GM18873 (cell line): ENCODE measurements around the gene PNPLA2.

Experiments used
- ATAC-seq: cut with Tn5 transposase; IDR thresholded peaks from one replicate; pipeline ENCODE4 v1.9.1; 2021; ENCODE audit warnings: mild to moderate bottlenecking, moderate library complexity, moderate number of reproducible peaks; ENCODE audit not compliant: unreplicated experiment, low FRiP score

Gene PNPLA2

DNA sequence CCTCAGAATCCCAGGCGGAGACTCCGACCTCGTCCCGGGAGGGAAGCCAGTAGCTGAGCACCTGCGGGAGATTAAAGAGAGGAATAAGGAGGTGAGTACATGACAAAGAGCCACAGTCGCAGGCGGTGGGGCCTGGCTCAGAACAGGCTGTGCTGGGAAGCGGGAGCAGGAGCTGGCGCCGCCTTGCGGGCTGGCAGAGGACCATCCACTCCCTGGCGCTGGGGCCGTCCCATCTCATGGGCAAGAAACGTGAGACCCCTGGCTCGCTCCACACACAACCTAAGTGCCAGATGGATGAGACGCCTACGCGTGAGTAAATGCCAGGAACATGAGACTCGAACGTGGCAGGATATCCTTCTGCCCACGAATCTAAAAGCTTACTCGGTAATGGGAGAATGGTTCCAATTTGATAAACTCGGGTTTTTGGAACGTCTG is 35.1 kb upstream of the PNPLA2 start:
- no peak for ATAC-seq

DNA sequence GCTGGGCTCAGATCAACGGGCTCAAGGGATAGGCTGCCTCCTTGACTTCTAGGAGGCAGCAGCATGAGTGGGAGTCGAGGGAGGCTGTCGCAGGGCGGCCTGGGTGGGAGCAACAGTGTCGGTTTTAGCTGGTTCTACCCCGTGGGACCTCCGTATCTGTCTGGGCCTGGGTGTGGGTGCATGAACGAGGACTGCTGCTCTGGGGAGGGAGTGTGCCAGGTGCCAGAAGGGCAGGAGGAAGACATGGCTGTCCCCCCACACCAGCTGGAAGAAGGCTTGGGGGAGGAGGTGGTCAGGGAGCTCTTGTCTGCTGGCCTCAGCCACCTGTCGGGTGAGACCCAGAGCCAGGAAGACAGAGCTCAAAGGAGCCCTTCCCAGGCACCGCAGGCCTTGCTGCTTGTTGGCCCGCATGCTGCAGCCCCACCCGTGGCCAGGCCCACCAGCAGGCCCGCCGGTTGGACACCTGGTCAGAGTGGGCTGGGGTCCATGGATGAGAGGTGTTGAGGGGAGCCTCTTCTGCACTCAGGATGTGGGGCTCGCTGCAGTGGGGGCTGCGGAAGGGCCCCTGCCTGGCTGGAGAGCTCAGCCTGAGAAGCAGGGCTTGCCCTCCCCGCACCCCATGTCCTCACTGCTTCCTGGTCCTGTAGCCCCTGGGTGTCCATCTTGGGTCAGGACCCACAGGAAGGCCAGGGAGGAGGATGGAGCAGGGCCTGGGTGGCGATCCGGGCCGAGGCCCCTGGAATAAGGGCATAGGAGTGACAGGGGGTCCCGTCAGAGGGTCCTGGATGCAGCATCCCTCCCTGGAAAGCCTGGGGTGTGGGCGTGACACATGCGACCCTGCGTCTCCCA is 32.3 kb upstream of the PNPLA2 start:
- ATAC-seq = no peak

DNA sequence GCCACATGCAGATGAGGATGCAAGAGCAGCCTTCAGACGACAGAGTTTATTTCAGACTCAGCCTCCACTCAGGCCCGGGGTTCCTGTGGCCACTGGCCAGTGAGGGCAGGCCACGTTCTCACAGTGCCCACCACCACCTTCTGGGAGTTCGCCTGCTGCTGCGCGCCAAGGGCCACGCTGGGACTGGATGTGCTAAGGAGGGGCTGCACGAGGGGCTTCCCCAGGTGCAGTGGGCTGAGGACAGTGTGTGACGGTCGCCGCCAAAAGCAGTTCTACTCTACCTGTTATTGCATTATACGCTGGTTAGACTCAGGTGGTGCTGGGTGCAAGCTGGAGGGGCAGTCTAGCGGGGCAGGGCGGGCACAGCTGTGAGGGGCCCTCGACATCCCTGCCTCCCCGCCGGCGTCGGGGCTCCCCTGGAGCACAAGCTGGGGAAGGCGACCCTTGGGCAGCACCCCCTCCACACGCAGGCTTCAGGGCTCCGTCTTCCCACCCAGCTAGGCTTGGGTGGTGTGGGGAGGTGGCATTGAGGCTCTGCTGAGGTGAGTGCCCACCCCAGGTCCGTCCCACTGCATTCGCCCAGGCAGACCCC is 31.5 kb upstream of the PNPLA2 start:
- no peak for ATAC-seq

DNA sequence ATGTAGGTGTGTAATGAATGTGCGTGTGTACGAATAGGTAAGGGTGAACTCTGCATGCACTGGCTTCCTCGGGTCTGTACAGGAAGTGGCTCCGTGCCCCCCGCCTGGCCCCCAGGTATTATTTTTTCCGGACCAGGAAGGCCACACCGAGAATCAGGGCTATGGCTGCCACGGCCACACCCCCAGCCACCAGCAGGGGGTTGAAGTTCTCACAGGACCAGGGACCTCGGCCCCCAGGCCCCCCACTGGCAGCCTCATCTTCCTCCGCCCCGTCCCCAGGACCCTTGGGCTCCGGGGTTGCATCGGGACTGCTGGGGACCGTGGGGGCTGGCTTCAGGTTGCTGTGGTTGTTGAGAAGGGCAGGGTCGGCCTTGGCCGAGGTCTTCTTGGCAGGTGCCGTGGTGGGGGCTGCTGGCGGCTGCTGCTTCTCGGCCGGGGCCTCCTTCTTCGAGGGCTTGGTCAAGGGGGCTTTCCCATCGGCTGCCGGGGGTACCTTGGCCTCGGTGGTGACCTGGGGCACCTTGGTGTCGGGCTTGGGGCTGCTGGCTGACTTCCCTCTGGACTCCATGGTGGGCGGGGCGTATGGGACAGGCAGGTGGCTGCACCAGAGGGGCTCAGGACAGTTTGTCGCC is 30.6 kb upstream of the PNPLA2 start:
- no peak for ATAC-seq

DNA sequence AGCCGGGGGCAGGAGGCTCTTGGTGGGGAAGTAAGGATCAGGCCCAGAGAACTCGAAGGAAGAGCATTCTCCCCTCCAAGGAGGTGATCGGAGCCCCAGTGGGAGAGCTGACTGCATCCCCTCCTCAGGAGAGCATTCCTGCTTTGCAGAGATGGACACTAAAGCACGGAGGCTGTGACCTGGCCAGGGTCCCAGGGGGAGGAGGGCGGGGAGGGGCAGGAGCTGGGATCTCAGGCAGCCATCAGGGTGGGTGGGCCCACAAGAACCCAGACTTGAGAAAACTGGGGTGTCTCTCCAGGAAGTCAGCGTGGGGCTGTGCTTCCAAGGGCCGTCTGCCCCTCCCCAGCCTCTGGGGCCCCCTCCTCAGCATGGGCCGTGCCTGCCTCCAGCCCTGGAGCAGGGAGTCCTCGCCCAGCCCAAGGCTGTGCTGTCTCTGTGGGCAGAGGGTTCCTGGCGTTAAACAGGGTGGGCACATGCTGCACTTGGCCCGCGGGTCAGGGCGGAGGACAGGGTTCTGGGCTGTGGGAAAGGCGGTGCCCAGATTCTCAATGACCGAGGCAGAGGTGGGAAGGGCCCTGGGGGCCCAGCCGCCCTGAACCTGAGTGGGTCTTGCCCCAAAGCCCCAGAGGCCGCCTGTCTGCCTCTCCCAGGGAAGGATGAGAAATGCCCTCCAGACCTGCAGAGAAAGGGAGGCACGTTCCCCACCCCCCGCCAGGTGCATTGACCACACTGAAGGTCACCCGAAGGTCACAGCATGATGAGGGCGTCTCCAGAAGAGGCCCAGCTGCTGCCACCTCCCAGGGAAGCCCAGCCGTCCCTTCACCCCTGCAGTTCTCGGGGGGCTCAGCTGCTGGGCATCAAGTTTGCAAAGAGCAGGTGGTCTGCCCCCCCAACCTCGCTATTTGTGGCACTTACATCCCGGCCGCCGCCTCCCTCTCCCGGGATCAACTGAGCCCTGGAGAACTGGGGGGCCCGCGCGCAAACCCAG is 29.5 kb upstream of the PNPLA2 start:
- ATAC-seq = no peak

DNA sequence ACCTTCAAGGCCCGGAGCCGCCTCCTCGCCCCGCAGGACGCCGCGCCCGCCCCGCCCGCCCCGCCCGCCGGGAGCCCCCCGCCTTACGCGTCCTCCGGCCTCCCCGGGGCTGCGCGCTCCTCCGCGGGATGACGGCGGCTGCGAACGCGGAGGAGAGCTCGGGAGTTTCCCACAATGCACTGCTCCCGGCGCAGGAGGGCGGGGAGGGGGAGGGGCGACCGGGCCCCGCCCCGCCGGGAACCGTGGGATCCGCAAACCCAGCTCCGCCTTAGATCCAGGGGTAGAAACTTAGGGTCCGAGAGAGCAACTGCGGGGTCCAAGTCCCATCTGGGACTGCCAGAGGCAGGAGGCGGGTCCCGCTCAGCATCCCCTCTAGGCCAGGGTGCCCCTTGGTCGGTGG is 28.8 kb upstream of the PNPLA2 start, which contains the start of gene CEND1:
CEND1 (minus strand) TSS at position 148 of the 400 bp plus-strand sequence. CDS start 1,514 bp downstream, outside the sequence.
- no peak for ATAC-seq

DNA sequence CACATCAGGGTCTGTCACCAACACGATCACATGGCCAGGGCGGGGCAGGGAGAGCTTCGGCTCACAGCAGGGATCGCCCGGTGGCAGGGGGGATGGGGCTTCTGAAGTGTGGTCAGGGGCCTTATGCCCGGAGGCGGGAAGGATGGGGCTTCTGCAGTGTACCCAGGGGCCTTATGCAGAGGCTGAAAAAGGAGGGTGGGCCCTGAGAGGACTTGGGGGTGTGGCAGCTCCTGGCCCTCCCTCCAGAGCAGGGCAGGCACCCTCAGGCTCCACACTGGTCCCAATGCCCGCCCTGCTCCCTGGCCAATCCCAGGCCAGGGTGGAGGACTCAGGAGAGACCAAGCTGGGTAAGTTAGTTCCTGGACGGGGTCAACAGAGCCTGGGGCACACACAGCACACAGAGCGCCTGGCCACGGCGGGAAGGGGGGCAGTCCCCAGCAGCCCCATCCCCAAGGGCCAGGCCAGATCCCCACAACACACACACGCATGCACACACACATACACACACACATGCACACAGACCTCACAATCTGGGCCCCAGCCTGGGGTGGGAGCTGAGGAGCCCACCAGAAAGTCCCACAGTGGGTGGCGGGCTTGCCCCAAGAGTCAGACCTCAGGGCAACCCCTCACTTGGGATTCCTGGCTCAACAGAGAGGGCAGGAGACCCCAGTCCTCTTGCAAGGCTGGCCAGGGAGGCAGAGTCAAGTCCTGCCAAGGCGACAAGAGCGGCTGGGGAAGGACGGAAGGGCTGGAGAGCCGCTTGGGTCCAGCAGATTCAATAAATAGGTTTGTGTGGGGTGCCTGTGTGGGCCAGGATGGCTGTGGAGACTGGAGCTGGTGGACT is 27.8 kb upstream of the PNPLA2 start:
- no peak for ATAC-seq

DNA sequence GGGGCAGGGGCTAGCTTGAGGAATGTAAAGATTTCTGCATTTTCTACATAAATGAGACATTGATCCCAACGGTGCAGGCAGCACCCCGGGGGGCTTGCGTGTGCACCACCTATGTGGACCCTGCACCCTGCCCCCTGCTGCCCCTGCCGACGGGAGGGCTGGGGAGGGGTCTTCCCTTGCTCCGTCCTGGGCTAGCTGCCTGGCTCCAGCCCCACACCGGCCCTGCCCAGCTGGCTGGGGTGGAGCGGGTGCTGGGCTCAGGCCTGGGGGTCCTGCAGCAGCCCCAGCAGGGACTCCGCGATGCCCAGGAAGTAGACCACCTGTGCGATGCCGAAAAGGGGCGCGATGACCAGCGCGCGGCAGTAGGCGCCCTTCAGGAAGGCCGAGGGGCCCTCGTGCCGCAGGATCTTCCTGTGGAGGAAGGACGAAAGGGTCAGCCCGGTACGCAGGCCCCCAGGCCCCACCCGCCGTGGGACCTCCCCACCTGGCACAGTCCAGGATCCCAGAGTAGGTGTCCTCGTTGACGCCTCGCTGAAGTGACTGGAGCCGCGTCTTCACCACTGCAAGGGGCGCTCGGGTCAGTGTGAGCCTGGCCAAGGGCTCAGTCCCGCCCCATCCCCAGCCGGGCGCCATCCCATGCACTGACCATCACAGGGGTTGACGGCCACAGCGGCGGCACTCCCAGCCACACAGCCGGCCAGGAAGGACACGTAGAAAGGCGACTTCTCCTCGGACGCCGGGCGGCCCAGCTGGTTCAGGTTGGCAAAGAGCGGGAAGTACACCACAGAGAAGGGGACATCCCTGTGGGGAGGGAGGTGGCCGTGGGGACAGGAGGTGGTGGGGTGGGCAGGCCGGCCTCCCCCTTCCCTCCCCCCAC is 26.8 kb upstream of the PNPLA2 start:
- ATAC-seq = no peak

DNA sequence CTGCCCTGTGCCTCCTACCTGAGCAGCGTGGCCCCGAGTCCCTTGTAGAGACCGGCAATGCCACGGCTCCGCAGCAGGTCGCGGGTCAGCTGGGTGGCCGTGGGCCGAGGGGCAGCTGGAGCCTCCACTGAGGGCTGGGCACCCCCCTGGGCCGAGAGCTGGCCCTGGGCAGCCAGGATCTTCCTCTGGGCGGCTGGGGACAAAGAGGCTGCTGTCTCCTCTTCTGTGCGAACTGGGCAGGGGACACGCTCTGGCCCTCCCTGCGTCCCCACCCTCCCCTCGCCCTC is 26.2 kb upstream of the PNPLA2 start:
- no peak for ATAC-seq

DNA sequence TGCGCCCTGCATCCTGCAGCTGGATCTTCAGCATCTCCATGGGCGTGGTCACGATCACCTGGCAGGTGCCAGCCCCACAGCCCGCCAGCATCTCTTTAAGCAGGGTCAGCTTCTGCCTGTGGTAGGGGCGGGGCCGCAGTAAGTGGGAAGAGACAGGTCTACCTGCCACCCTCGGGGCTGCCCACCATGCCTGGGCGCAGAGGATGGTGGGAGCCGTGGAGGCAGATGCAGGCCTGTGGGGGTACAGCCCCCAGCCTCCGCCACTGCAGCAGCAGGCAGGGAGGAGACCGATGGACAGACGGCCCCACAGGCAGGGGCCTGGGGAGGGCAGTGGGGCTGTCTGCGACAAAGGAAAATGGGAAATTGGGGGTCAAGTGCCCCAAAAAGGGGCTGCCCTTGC is 25.8 kb upstream of the PNPLA2 start:
- no peak for ATAC-seq

DNA sequence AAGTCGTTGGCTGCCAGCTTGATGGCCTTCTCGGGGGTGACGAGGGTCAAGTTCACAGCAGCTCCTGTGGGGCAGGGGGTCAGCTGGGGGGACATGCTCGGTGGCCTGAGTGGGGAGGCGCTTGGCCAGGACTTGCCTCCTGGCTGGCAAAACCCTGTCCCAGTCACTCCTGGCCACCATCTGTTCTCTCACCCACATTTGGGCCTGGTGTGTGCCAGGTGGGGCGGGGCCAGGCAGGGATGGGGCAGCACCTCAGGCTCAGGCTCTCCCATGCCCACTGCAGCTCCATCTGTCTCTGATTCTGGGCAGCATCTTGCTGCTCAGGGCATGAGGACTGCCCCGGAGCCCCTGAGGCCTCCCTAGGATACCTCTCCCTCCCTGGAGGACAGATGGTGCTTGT is 25.2 kb upstream of the PNPLA2 start:
- ATAC-seq = no peak

DNA sequence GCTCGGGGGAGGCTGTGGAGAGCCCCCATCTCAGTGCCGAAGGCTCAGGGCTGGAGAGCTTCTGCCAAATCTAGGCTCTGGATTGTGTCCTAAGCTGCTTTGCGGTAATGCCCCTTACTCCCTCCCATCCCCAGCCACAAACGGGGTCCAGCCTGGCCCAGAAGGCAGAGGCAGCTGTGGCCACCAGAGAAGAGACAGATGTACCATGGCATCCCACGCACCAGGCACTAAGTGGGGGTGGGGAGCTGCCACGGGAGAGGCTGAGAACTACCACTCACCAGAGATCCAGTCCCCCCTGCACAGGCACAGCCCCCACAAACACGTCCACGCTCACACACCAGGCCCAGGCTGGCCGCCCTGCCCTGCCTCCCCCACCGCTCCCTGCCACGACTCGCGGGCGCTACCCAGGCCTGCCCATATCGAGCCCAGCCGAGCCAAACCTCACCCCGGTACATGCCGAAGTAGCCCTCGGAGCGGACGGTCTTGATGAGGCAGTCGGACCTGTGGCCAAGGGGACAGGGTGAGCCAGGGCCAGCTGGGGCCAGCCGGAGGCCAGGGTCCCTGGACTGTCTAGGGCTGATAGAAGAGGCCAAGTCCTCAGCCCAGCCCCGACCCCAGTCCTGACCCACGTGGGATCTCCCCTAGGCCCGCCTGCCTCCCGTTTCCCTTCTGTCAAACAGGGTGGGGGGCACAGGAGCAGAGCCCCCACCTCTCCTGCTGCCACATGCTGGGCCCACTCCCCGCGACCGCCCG is 24.5 kb upstream of the PNPLA2 start:
- ATAC-seq = no peak

DNA sequence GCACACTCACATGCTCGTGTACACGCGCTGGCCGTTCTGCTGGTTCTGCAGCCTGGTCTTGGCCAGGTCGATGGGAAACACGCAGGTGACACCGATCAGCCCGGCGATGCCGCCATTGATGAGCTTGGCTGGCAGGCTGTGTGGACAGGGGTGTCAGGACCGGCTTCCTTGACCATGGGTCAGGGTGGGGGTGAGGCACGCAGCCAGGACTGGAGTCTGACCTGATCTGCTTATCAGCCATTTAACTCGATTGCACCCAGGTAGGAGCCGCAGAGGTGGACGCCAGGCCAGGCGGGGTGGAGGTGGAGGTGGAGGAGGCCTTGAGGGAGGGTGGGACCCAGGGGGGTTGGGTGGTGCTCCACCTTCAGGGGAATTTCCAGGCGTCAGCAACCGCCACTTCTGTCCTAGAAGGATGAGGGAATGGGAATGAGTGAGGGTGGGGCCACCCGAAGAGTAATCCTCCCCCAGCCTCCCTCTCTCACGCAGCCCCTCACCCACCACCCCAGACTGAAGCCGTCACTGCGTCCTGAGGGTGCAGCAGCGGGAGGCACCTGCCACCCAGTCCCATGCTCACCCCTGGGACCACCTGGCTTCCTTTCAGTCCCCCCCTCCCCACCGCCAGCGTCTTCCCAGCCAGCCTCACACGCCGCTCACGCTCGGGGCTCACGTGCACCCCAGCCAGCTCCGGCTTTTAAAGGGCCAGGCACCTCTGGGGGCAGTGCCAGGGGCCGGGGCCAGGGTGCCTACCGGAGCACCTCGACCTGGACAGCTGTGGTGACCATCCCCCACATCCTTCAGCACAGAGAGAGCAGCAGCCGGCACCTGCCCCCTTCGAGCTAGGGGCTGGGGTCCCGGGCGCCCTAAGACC is 23.7 kb upstream of the PNPLA2 start:
- no peak for ATAC-seq

DNA sequence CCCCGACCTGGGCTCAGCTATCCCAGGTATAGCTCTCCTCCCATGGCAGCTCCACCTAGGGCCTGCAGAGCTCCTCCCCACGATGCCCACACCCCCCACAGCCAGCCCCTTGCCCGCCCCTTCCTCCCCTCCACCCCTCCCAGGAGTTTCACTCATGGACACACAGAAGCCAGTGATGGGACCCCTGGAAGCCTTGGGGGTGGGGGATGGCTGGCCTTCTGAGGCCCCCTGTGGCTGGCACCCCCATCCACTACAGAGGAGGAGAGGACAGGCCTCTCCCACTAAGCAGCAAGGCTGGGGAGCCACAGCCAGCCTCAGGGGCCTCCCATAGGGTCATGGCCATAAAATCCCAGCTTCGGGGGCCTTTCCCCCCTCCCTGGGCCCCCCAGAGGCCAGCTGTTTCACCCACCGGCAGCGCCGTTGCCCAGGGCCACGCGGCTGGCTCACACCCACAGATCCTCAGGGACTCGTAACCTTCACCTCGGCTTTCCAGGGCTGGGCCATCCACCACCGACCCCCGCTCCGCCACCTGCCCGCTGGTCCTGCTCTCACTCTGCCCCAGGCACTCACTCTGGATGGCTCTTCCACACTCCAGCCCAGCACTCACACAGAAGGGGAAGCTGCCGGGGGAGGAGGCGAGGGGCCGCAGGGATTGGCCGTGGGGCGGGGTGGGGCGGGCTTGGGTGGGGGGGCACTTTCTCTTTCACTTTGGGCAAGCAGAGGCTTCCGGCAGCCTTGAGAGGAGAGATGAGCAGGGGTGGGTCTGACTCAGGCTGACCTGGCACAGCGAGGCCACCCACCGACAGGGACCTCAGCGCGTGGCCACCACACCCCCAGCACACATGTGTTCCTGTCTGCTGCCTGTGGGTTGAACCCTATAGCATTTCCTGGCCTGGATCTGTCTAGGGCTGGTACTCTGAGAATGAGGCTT is 22.8 kb upstream of the PNPLA2 start:
- no peak for ATAC-seq

DNA sequence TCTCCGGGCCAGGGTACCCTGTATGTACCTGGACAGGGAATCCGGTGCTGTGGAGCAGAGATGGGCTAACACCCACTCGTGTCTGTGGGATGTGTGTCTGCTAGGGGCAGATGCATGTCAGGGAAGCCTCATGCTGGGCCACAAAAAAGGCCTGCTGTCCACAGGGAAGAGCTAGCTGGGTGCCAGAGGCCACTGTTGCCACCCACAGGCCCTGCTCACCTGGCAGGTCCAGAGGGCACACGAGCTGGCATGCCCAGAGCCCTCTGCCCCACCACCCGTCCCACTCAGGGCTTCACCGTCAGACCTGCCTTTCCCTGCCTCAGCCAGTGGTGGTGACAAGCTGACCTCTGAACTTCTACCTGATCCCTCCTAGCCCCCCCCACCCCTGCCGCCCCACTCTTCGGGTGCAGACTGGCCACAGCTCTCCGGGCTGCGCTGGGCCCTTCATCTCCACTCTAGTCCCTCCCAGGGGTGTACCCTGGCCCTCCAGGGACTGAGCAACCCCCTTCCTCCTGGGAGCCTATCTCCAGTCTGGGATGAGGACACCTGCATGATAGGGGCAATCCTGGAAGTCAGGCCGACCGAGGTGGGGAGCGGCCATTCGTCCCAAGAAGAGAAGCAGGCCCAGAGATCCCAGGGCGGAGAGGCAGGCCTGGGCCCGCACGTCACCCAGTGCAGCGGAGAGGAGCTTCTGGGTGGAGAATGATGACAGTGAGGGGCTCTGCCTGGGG is 22.0 kb upstream of the PNPLA2 start:
- ATAC-seq = no peak
